HCEC 1CT (cell line): ENCODE measurements around the gene ZBTB39.
A peak's percentile ranks its signal among the peaks of the same experiment; 100 is the strongest.
"Not testable (repeated sequence)": the region's sequence is repeated elsewhere in the genome, so short reads cannot be mapped to it uniquely, and the experiment has no call there.

Experiments used
- DNase-seq: peaks from one replicate; pipeline ENCODE4 v3.0.0-alpha.2; 2017

ZBTB39 gene

DNA sequence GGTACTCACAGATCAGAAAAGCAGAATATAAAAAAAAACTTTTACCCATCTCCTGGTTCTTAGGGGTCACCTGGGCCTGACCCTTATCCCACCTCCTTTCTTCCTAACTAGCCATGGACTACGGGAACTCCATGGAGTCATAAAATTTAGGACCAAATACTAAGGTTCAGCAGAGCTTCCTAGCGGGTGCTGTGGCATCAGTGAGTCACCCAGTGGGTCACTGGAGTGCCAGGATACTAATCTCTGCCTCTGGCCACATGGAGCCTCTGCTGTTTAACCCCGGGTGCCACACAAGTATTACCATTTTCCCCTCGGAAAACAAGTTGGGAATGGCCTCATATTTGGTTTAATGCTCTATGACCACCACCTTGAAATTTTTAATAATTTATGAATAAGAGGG, 6.9 kb downstream of the ZBTB39 start:
- DNase-seq: no peak

DNA sequence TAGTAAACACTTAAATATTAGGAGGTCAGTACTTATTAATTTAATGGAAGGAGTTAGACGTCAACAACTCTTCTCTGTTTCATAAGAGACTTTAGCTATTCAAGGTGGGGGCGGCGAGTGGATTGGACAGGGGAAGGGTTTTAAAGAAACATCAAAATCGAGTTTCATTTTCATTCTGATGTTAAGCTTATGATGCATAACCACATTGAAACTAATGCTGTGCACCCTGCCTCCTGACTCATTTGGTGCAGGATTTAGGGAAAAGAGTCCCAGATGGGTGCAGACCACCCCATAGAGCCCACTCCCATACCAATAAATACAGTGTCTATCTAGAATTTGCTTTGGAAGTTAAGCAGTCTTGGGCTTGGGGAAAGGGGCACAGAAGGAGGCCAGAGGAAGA, 7.4 kb downstream of the ZBTB39 start:
- DNase-seq: no peak

DNA sequence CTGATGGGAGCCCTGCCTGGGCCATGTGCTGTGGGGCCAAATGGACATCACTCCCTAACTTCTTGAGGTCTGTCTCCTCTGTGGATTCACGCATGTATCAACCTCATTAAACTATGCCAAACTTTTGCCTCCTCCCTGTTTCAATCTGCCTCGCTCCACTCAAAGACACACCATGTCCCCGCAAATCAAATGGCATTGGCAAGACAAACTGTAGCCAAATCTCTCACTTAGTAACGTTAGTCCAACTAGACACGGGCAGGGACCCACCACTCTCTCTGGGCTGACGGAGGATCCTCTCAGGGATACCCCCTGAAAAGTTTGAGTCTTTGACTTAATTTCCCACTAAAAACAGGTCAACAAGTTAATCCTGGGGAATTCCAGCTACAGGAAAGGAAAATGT, 8.0 kb downstream of the ZBTB39 start:
- DNase-seq: no peak

- DNase-seq: no peak
Measured at GRCh38 chr12:56996793-56997545, 9.4 kb downstream of the ZBTB39 start.

DNA sequence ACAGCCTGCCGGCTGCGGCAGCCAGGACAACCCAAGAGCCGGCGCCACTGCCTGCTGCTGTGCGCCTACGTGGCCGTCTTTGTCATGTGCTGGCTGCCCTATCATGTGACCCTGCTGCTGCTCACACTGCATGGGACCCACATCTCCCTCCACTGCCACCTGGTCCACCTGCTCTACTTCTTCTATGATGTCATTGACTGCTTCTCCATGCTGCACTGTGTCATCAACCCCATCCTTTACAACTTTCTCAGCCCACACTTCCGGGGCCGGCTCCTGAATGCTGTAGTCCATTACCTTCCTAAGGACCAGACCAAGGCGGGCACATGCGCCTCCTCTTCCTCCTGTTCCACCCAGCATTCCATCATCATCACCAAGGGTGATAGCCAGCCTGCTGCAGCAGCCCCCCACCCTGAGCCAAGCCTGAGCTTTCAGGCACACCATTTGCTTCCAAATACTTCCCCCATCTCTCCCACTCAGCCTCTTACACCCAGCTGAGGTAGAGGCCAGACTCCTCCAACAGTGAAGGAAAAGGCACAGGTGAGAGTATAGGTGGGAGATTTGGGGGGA, 10.3 kb downstream of the ZBTB39 start:
- no peak for DNase-seq

GRCh38 chr12:56995201-56995929, 11.0 kb downstream of the ZBTB39 start:
- DNase-seq: no peak

GRCh38 chr12:56994231-56994746, 12.1 kb downstream of the ZBTB39 start:
- no peak for DNase-seq

GRCh38 chr12:56993346-56993745, 13.0 kb downstream of the ZBTB39 start:
- no peak for DNase-seq

GRCh38 chr12:56991319-56992246, 14.8 kb downstream of the ZBTB39 start:
- no peak for DNase-seq

- DNase-seq: no peak
Measured at GRCh38 chr12:56990648-56991318, 15.6 kb downstream of the ZBTB39 start.

DNA sequence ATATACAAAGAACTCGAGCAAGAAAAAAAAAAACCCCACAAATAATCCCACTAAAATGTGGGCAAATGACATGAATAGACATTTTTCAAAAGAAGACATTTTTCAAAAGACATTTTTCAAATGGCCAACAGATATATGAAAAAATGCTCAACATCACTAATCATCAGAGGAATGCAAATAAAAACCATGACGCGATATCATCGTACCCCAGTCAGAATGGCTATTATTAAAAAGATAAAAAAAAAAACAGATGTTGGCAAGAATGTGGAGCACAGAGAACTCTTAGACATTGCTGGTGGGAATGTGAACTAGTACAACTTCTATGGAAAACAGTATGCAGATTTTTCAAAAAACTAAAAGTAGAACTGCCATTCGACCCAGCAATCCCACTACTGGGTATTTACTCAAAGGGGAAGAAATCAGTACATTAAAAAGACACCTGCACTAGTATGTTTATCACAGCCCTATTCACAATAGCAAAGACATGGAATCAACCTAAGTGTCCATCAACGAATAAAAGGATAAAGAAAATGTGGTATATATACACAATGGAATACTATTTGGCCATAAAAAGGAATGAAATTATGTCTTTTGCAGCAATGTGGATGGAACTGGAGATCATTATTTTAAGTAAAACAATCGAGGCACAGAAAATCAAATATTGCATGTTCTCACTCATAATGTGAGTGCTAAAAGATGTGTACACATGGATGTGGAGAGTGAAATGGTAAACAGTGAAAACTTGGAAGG, 16.3 kb downstream of the ZBTB39 start:
- DNase-seq: no peak

DNA sequence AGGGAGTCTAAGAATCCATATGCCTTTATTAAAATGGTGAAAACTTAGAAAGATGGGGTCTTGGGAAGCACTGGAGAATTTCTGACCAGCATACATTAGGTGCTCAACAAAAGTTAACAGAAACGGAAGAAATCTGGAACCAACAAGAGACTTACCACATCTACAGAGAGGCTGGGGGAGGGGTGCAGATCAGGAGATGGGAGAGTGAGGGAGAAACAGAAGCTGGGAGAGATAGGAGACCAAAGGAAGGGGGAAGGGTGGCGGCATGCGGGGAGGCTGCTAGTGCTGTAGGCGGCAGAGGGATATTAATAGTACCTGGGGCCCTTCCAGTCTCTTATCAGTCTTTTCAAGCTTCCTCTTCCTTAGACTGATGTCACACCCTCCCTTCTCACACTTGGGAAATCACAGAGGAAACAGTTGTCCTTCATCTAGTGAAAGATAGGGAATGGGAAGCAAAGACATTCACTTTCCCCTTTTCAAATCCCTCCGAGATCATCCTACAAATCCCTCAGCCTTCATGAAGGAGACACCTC, 18.1 kb downstream of the ZBTB39 start:
- no peak for DNase-seq

- peak; percentile 70 for DNase-seq
Measured at GRCh38 chr12:56987551-56988053, 18.7 kb downstream of the ZBTB39 start.

- DNase-seq: no peak
Measured at GRCh38 chr12:56987011-56987410, 19.3 kb downstream of the ZBTB39 start.

DNA sequence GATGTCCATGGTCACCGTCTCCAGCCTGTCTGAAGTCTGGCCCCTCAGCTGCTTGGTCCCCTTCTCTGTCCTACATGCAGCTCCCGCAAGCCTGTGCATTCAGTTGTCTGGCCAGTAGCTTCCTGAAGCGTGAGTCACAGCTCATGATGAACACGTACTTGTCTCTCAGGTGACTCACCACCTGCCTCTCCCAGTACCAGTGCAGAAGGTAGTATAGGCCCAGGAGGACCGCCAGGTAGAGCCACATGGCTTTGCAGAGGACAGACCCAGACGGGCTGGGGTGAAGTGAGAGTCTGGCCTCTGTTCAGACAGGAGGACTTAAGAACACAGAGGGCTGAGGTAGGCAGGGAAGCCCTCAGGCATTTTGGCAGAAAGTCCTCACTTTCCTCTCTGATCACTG, 20.6 kb downstream of the ZBTB39 start:
- DNase-seq: not testable (repeated sequence)

DNA sequence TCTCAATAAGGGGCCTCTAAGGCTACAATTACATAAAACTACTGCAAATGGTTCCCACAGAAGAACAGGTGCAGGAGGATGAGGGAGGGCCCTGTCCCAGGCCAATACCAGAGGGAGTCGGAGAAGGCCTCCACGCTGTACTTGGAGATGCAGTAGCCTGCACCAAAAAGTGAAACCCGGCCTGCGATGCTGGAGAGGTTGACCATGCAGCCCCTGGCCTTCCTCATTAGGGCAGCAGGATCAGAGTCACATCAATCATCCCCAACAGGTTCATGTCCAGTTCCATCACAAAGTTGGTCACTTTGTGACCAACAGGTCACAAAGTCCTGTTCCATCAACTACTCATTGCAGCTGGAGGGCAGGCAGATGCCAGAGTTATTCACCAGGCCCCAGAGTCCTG, 23.0 kb downstream of the ZBTB39 start:
- DNase-seq: no peak

GRCh38 chr12:56982578-56983236, 23.6 kb downstream of the ZBTB39 start:
- not testable (repeated sequence) for DNase-seq

- no peak for DNase-seq
Measured at GRCh38 chr12:56980941-56981530, 25.3 kb downstream of the ZBTB39 start.

- DNase-seq: no peak
Measured at GRCh38 chr12:56980268-56980667, 26.1 kb downstream of the ZBTB39 start.

DNA sequence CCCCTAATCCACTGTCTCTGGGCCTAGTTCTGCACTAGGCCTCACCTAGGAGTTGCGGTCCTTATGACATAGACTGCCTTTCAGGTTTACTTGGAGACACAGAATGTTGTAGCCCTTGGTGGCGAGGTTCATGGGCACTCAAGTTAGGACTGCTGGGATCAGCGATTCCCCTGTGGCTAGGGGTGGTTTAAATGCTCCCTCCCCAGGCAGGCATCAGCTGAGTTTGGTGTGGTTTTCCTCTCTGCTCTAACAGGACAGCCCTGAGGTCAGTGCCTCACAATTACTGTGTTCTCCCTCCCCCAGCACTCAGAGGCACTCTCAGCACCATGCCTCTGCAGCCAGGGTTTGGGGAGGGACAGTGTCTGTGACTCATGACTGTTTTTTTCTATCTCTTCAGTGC, 26.7 kb downstream of the ZBTB39 start:
- DNase-seq: no peak
